GM19397 (cell line): ENCODE results near the gene C2CD4B.

ENCODE experiments used
- ATAC-seq: cut with Tn5 transposase; IDR thresholded peaks from one replicate; pipeline ENCODE4 v1.9.1; 2021; ENCODE audit warnings: mild to moderate bottlenecking, moderate library complexity; ENCODE audit not compliant: unreplicated experiment

C2CD4B gene

GRCh38 chr15:62165104-62165792, at the start of gene C2CD4B:
Gene C2CD4B, minus strand, starts transcription at chr15:62165285. Its CDS starts 301 bp downstream, at chr15:62164984.
- ATAC-seq, result no peak

GRCh38 chr15:62212741-62213140, 47.7 kb upstream of the C2CD4B start:
- ATAC-seq, result no peak

- no peak for ATAC-seq
Measured at GRCh38 chr15:62211348-62211747, 46.3 kb upstream of the C2CD4B start.

GRCh38 chr15:62209821-62210220, 44.7 kb upstream of the C2CD4B start:
- ATAC-seq, result no peak

- ATAC-seq, result no peak
Measured at GRCh38 chr15:62209322-62209721, 44.2 kb upstream of the C2CD4B start.

GRCh38 chr15:62208884-62209283, 43.8 kb upstream of the C2CD4B start:
- no peak for ATAC-seq

- ATAC-seq, result no peak
Measured at GRCh38 chr15:62208367-62208766, 43.3 kb upstream of the C2CD4B start.

- no peak for ATAC-seq
Measured at GRCh38 chr15:62190675-62191074, 25.6 kb upstream of the C2CD4B start.

- no peak for ATAC-seq
Measured at GRCh38 chr15:62190274-62190673, 25.2 kb upstream of the C2CD4B start.

GRCh38 chr15:62188744-62189143, 23.7 kb upstream of the C2CD4B start:
- no peak for ATAC-seq

GRCh38 chr15:62187910-62188309, 22.8 kb upstream of the C2CD4B start:
- no peak for ATAC-seq

- no peak for ATAC-seq
Measured at GRCh38 chr15:62187425-62187824, 22.3 kb upstream of the C2CD4B start.

GRCh38 chr15:62186578-62186977, 21.5 kb upstream of the C2CD4B start:
- ATAC-seq, result no peak

GRCh38 chr15:62183130-62183529, 18.0 kb upstream of the C2CD4B start:
- no peak for ATAC-seq

GRCh38 chr15:62173215-62173614, 8.1 kb upstream of the C2CD4B start:
- ATAC-seq, result no peak

- ATAC-seq, result no peak
Measured at GRCh38 chr15:62171882-62172281, 6.8 kb upstream of the C2CD4B start.

- ATAC-seq, result no peak
Measured at GRCh38 chr15:62165793-62166375, 799 bp upstream of the C2CD4B start.

- ATAC-seq, result no peak
Measured at GRCh38 chr15:62164396-62165103, 535 bp downstream of the C2CD4B start.

GRCh38 chr15:62164014-62164395, 1.1 kb downstream of the C2CD4B start:
- no peak for ATAC-seq

GRCh38 chr15:62163397-62164013, 1.6 kb downstream of the C2CD4B start:
- no peak for ATAC-seq

GRCh38 chr15:62153228-62153627, 11.9 kb downstream of the C2CD4B start:
- no peak for ATAC-seq

GRCh38 chr15:62150445-62150844, 14.6 kb downstream of the C2CD4B start:
- no peak for ATAC-seq
